Aorta (tissue), 5 donors: ENCODE results near the gene ARIH2. TPM values are rescaled to one million over a fixed set of nuclear protein-coding genes. Genes with fewer than 3 reads are reported as not detected.

ENCODE experiments used
- ATAC-seq: fragments of 200-7000 bp; cut with Tn5 transposase; one replicate; pipeline ENCODE4 v1.9.1; 2022; ENCODE audit warnings: moderate library complexity; ENCODE audit not compliant: low FRiP score
- DNase-seq, 2 donors: peaks; one replicate each; pipeline ENCODE4 v3.0.0-alpha.2; 2020
- H3K27ac ChIP-seq, 2 donors: one replicate each; pipeline ENCODE4 v1.5.1; 2013; ENCODE audit warnings: low read length in 2 of 2, mild to moderate bottlenecking in 2 of 2, moderate library complexity in 2 of 2, control low read depth in 1 of 2, inconsistent platforms in 1 of 2, low read depth in 1 of 2
- H3K27me3 ChIP-seq, 2 donors: one replicate each; pipeline ENCODE4 v1.6.1; 2013; ENCODE audit warnings: control low read depth in 1 of 2, low read length in 1 of 2, mild to moderate bottlenecking in 1 of 2, moderate library complexity in 1 of 2; ENCODE audit not compliant: insufficient read depth in 2 of 2, control insufficient read depth in 1 of 2
- H3K36me3 ChIP-seq, 2 donors: one replicate each; pipeline ENCODE4 v1.6.1; 2013; ENCODE audit warnings: control low read depth in 1 of 2, low read length in 1 of 2, mild to moderate bottlenecking in 1 of 2; ENCODE audit not compliant: insufficient read depth in 2 of 2, control insufficient read depth in 1 of 2
- H3K4me1 ChIP-seq, 2 donors: one replicate each; pipeline ENCODE4 v1.6.1; 2013; ENCODE audit warnings: low read length in 2 of 2, control low read depth in 1 of 2, mild to moderate bottlenecking in 1 of 2, moderate library complexity in 1 of 2; ENCODE audit not compliant: insufficient read depth in 2 of 2, control insufficient read depth in 1 of 2
- H3K4me3 ChIP-seq, 2 donors: one replicate each; pipeline ENCODE4 v1.5.1; 2013; ENCODE audit warnings: low read length in 2 of 2, control low read depth in 1 of 2, mild to moderate bottlenecking in 1 of 2
- H3K9me3 ChIP-seq: one replicate; pipeline ENCODE4 v1.6.1; 2013; ENCODE audit warnings: mild to moderate bottlenecking, low read length; ENCODE audit not compliant: control insufficient read depth
- WGBS, 2 donors: extraction: QIAGEN DNeasy Blood & Tissue Kit; methylation state at CpG; one replicate each; pipeline ENCODE4 v1.1.7; 2013; 5-methylcytosine and 5-hydroxymethylcytosine counted together
- intact Hi-C, 2 donors: fragments of 100-400 bp; cut with DNase I; formaldehyde crosslinking; loops; one replicate each; pipeline versions ENCODE4 v1.14.2 to v1.15.0; 2022
- polyA plus RNA-seq, 2 donors: library from polyadenylated mRNA; stranded (reverse); fragments of 200-250 nt; gene quantifications; one replicate each; pipeline ENCODE4 v1.2.3, GENCODE V29; 2013
- total RNA-seq, 2 donors: library from RNA; stranded (reverse); fragmentation: NEBNext Ultra II Directional; extraction: Animal tissue kit (Norgen Biotek cat#: 25700); gene quantifications; one replicate each; pipeline ENCODE4 v1.2.1, GENCODE V29; 2021
- donor health status: healthy with polysubstance abuse.
- donor health status: Bipolar disorder and iron deficiency.
- donor health status: DM: no; HTN: no; CAD: no.
- donor health status: DM: no; HTN: no; CAD: no.
- donor health status: DM: yes; HTN: yes; CAD: no.

The ARIH2 gene
- total and polyA plus RNA-seq, 4 donors: 50.0 to 89.4 (median 67.9) TPM

- ATAC-seq (no peak), DNase-seq (peak in 1 of 2 donors; percentile 27)
- peaks cover 0 to 1% of the 10 kb centered on the region in 2 donors for H3K27me3 ChIP-seq
- H3K27ac ChIP-seq: no peak overlapping the region
- WGBS, 2 donors: 82 to 88% methylated on average over 4 of the region's 4 CpGs
- no peak overlapping the region for H3K4me3 ChIP-seq
- H3K4me1 ChIP-seq: no peaks in the 10 kb centered on the region
- intact Hi-C loops: loop anchor here in 1 of 2 donors (5.0 kb wide), 1 partner anchor 36 kb away; no protein-coding TSS in a partner anchor
- no peaks in the 10 kb centered on the region for H3K9me3 ChIP-seq
- peaks cover 0 to 5% of the 10 kb centered on the region in 2 donors for H3K36me3 ChIP-seq
Measured at GRCh38 chr3:49023775-49024174, 105.1 kb downstream of the ARIH2 start.

GRCh38 chr3:49024449-49024848 lies 105.8 kb downstream of the ARIH2 start:
- intact Hi-C loops: loop anchor here in 1 of 2 donors (5.0 kb wide), 1 partner anchor 37 kb away; no protein-coding TSS in a partner anchor
- H3K9me3 ChIP-seq: no peaks in the 10 kb centered on the region
- no peak overlapping the region for H3K27ac ChIP-seq
- DNase-seq: no peak
- no peak for ATAC-seq
- H3K27me3 ChIP-seq: peaks cover 0 to 3% of the 10 kb centered on the region in 2 donors
- no peak overlapping the region for H3K4me3 ChIP-seq
- H3K36me3 ChIP-seq: peaks cover 0 to 5% of the 10 kb centered on the region in 2 donors
- 71 to 74% methylated on average over 5 of the region's 5 CpGs for WGBS, 2 donors
- no peaks in the 10 kb centered on the region for H3K4me1 ChIP-seq

GRCh38 chr3:49025005-49025792 lies 106.6 kb downstream of the ARIH2 start:
- intact Hi-C loops: loop anchor here in 1 of 2 donors (5.0 kb wide), 2 partner anchors 33 to 67 kb away; partner anchors contain the start of genes P4HTM and QRICH1
- Histone ChIP-seq H3K36me3 (peaks cover 0 to 5% of the 10 kb centered on the region in 2 donors), H3K27ac (no peak overlapping the region), H3K4me3 (no peak overlapping the region), H3K4me1 (no peaks in the 10 kb centered on the region), H3K27me3 (peaks cover 0 to 3% of the 10 kb centered on the region in 2 donors), H3K9me3 (no peaks in the 10 kb centered on the region)
- DNase-seq: peak in 1 of 2 donors; percentile 55
- no peak for ATAC-seq
- 58% methylated on average over 13 of the region's 13 CpGs for WGBS, 2 donors

DNA sequence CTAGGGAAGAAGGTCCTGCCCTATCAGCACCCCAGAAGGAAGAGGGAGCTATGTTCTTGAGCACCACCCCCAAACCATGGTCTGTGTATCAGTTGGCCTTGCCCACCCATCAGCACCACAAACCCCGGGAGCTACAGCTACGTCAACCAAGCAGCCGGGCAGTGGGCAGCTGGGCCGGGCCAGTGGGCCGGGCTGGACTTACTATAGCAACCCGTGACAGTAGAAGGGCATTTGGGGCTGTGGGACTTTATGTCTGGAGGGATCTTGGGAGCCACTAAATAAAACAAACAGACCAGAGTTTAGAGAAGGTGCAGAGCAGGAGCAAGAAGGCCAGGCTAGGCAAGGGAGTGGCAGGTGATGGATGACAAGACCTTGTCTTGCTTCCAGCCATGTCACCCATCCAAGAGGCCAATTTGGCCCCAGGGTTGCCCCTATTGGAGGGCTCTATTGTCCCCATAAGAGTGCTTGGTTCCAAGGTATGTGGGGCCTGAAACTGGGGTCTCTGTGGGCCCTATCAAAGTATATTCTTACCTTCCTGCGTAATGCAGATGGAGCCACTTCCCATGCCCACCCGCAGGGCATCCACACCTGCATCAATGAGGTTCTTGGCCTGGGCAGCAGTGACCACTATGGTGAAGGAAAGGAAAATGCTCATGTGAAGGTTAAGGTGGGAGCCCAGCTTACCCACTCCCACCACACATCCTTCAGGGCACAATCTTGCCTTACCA lies 107.3 kb downstream of the ARIH2 start:
- Histone ChIP-seq H3K27me3 (peaks cover 0 to 3% of the 10 kb centered on the region in 2 donors), H3K9me3 (no peaks in the 10 kb centered on the region), H3K36me3 (peaks cover 0 to 5% of the 10 kb centered on the region in 2 donors), H3K27ac (no peak overlapping the region), H3K4me3 (no peak overlapping the region), H3K4me1 (no peaks in the 10 kb centered on the region)
- 81 to 84% methylated on average over 8 of the region's 8 CpGs for WGBS, 2 donors
- ATAC-seq (no peak), DNase-seq (no peak)
- intact Hi-C loops: loop anchor here in 1 of 2 donors (5.0 kb wide), 2 partner anchors 34 to 66 kb away; partner anchors contain the start of genes P4HTM and QRICH1

GRCh38 chr3:49026536-49026935 lies 107.9 kb downstream of the ARIH2 start:
- peaks cover 0 to 1% of the 10 kb centered on the region in 2 donors for H3K27me3 ChIP-seq
- DNase-seq (no peak), ATAC-seq (no peak)
- 86 to 92% methylated on average over 3 of the region's 3 CpGs for WGBS, 2 donors
- intact Hi-C loops: loop anchor here in 1 of 2 donors (5.0 kb wide), 2 partner anchors 34 to 66 kb away; partner anchors contain the start of genes P4HTM and QRICH1
- no peak overlapping the region for H3K27ac ChIP-seq
- no peaks in the 10 kb centered on the region for H3K4me1 ChIP-seq
- peaks cover 0 to 5% of the 10 kb centered on the region in 2 donors for H3K36me3 ChIP-seq
- no peak overlapping the region for H3K4me3 ChIP-seq
- H3K9me3 ChIP-seq: no peaks in the 10 kb centered on the region

DNA sequence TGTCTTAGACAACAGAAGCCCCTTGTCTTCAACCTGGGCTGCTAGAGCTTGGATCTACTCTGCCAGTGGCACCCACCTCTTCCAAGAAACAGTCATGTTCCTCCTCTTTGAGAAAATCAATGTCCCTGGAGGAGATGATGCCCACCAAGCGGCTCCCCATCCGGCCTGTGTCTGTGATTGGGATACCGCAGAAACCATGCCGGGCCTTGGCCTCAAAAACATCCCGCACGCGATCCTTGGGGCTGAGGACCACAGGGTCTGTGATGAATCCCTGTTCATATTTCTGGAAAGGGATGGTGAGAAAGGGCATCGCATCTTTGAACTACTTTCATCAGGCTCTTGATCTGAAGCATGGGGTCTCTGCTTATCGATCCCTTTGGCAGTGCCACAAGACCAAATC lies 109.0 kb downstream of the ARIH2 start:
- no peak for ATAC-seq
- Histone ChIP-seq H3K4me1 (no peaks in the 10 kb centered on the region), H3K9me3 (no peaks in the 10 kb centered on the region), H3K27me3 (peaks cover 0 to 1% of the 10 kb centered on the region in 2 donors), H3K36me3 (peaks cover 0 to 10% of the 10 kb centered on the region in 2 donors), H3K4me3 (no peak overlapping the region), H3K27ac (no peak overlapping the region)
- no peak for DNase-seq
- 94% methylated on average over 9 of the region's 9 CpGs for WGBS, 2 donors
- intact Hi-C loops: loop anchor here in 1 of 2 donors (5.0 kb wide), 2 partner anchors 35 to 65 kb away; partner anchors contain the start of genes P4HTM and QRICH1

DNA sequence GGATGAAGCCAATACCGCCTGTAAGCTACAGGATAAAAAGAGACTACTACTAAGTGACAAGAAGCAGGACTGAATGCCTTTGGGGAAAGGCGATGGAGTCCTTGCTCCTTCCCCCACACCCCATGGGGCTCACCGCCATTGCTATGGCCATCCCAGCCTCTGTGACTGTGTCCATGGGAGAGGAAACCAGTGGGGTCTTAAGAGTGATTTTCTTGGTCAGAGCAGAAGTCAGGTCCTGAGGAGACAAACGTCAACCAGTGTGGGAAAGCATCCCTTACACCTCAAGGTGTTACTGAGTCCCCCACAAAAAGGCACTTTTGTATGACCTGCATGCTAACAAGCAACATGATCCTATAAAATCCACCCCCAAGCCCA lies 109.6 kb downstream of the ARIH2 start:
- ATAC-seq (no peak), DNase-seq (no peak)
- Histone ChIP-seq H3K4me1 (no peaks in the 10 kb centered on the region), H3K36me3 (peaks cover 0 to 13% of the 10 kb centered on the region in 2 donors), H3K27ac (peak overlapping the region in 1 of 2 donors; percentile 72), H3K4me3 (no peak overlapping the region), H3K27me3 (peaks cover 0 to 1% of the 10 kb centered on the region in 2 donors), H3K9me3 (no peaks in the 10 kb centered on the region)
- intact Hi-C loops: loop anchor here in 1 of 2 donors (5.0 kb wide), 2 partner anchors 36 to 64 kb away; partner anchors contain the start of genes P4HTM and QRICH1
- 79 to 81% methylated on average over 4 of the region's 4 CpGs for WGBS, 2 donors
